Body of pancreas (tissue), 4 donors: ENCODE data around the gene ANKLE2.

Source experiments
- CTCF ChIP-seq, 7 experiments: fragments of 450-650 bp in 4 of 7; fragments of 200-600 bp in 3 of 7; sonication (generic) in 3 of 7; IDR thresholded peaks; one replicate each; pipeline ENCODE4 v1.5.1; 2016 to 2019; ENCODE audit warnings: antibody characterized with exemption in 7 of 7
- POLR2A ChIP-seq, 3 donors: fragments of 450-650 bp; IDR thresholded peaks; one replicate each; pipeline ENCODE4 v1.6.1; 2016; ENCODE audit warnings: antibody characterized with exemption in 3 of 3, mild to moderate bottlenecking in 2 of 3

GRCh38 chr12:132677492-132677891 is 84.1 kb downstream of the ANKLE2 start:
- TF ChIP-seq CTCF (IDR thresholded peaks at IDR 0.05) (no peak), POLR2A (IDR thresholded peaks at IDR 0.05) (no peak)
